Suprapubic skin (tissue), 3 donors: ENCODE measurements around the gene USP36.

Experiments used
- EP300 ChIP-seq: sonication (generic); formaldehyde crosslinking; IDR thresholded peaks from one replicate; pipeline ENCODE4 v1.6.1; 2017; ENCODE audit warnings: antibody characterized with exemption
- TF ChIP-seq, protein P1 (sequence below), 2 donors: fragments of 200-600 bp in 1 of 2; fragments of 450-650 bp in 1 of 2; sonication (generic) in 1 of 2; IDR thresholded peaks; one replicate each; pipeline ENCODE4 v1.5.1; 2016 to 2019; ENCODE audit warnings: antibody characterized with exemption in 2 of 2, mild to moderate bottlenecking in 1 of 2, moderate library complexity in 1 of 2

DNA sequence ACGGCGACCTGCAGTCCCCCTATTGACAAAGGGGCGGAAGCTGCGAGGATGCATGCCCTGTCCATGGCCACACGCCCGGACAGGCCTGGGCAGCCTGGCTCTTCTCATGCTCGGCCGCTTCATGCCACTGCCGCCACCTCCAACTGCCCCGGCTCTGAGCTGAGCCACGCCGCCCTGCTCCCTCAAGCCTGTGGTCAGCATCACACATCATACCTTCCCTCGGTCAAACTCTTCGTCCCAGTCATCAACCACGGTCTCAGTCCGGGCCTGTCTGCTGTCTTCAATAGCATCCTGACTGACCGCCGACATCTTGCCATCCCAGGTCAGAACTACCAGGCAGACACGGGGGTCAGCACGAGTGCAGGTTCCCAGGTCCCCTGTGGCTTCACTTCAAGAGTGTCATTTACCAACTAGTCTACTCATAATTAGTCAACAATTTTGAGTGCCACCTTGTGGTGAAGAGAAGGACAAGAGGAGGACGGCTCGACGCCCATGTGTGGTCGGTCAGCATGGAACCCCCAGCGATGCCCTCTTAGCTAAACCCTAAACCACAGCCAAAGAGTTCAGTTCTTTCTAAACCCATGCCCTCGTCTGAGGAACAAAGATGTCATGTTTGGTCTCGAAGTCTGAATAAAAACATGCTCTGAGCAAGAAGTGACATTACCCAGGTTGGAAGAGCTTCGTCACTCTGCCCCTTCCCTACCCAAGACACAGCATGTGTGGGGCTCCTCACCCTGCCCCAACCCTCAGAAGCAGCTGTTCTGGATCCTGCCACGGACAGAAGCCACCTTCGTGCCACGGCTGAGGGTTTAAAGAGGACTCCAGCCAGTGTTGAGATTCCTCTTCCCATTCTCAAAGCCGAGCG, 41.7 kb downstream of the USP36 start:
- TF ChIP-seq, protein P1, sequence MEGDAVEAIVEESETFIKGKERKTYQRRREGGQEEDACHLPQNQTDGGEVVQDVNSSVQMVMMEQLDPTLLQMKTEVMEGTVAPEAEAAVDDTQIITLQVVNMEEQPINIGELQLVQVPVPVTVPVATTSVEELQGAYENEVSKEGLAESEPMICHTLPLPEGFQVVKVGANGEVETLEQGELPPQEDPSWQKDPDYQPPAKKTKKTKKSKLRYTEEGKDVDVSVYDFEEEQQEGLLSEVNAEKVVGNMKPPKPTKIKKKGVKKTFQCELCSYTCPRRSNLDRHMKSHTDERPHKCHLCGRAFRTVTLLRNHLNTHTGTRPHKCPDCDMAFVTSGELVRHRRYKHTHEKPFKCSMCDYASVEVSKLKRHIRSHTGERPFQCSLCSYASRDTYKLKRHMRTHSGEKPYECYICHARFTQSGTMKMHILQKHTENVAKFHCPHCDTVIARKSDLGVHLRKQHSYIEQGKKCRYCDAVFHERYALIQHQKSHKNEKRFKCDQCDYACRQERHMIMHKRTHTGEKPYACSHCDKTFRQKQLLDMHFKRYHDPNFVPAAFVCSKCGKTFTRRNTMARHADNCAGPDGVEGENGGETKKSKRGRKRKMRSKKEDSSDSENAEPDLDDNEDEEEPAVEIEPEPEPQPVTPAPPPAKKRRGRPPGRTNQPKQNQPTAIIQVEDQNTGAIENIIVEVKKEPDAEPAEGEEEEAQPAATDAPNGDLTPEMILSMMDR (IDR thresholded peaks at IDR 0.05): peak; percentile 18
- TF ChIP-seq EP300: no peak
